D341Med (cell line): ENCODE data around the gene XRN1.
"Not testable (repeated sequence)": the region's sequence is repeated elsewhere in the genome, so short reads cannot be mapped to it uniquely, and the experiment has no call there.

Experiments used
- DNase-seq: peaks from one replicate; pipeline ENCODE4 v3.0.0; 2012; ENCODE audit warnings: low spot score

XRN1 gene

DNA sequence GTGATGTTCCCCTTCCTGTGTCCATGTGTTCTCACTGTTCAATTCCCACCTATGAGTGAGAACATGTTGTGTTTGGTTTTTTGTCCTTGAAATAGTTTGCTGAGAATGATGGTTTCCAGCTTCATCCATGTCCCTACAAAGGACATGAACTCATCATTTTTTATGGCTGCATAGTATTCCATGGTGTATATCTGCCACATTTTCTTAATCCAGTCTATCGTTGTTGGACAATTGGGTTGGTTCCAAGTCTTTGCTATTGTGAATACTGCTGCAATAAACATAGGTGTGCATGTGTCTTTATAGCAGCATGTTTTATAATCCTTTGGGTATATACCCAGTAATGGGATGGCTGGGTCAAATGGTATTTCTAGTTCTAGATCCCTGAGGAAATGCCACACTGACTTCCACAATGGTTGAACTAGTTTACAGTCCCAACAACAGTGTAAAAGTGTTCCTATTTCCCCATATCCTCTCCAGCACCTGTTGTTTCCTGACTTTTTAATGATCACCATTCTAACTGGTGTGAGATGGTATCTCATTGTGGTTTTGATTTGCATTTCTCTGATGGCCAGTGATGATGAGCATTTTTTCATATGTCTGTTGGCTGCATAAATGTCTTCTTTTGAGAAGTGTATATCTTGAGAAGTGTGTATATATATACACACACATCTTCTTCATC, 123.4 kb downstream of the XRN1 start:
- not testable (repeated sequence) for DNase-seq

GRCh38 chr3:142319912-142320311, 127.9 kb downstream of the XRN1 start:
- DNase-seq: no peak

GRCh38 chr3:142319094-142319493, 128.7 kb downstream of the XRN1 start:
- no peak for DNase-seq

DNA sequence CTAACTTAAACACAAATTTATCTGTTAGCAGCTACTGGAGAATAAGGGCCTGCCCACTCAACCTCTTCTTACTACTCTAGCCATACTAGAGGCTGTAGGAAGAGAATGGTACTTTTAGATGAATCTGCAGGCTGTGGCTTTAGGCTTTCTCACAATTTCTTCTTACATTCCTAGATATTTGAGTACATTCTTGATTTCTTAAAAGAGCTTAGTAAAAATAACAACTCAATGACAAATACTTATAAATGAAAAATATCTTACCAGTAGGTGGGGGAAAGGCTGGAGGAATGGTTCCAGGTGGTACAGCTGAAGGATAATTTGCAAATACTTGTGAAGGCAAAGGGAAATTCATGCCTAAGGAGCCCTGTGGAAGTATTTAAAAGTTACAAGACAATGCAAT, 129.5 kb downstream of the XRN1 start:
- no peak for DNase-seq

GRCh38 chr3:142315978-142316388, 131.9 kb downstream of the XRN1 start:
- not testable (repeated sequence) for DNase-seq

DNA sequence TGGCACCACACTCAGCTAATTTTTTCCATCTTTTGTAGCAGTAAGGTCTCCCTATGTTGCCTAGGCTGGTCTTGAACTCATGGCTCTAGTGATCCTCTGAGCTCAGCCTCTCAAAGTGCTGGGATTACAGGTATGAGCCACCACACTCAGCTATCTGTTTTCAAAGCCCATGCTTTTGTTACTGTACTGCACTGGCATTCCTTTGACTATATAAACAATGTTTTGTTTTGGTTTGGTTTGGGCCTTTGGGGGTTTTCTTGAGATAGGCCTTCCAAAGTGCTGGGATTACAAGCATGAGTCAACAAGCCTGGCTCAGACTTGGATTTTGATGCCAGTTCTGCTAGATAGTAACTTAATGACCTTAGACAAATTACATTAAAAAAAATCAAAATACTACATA, 132.8 kb downstream of the XRN1 start:
- no peak for DNase-seq

DNA sequence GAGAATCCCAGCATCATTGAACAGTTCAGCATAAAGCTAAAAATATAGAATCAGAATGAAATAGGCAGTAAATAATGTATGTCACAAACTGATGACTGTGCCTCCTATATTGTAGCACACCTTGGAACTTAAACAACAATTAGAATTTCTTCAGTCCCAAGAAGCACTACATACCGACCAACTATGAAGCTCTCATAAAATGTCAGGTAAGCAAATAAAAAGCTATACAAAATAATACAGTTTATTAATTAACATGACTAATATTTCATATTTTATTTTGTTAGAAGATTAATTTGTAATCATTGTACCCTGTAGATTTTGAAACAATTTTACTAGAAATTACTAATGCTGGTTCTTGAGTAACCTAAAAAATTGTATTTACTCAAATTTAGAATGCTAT, 137.4 kb downstream of the XRN1 start:
- no peak for DNase-seq

GRCh38 chr3:142302847-142303246, 145.0 kb downstream of the XRN1 start:
- DNase-seq: not testable (repeated sequence)

GRCh38 chr3:142298626-142299025, 149.2 kb downstream of the XRN1 start:
- no peak for DNase-seq

DNA sequence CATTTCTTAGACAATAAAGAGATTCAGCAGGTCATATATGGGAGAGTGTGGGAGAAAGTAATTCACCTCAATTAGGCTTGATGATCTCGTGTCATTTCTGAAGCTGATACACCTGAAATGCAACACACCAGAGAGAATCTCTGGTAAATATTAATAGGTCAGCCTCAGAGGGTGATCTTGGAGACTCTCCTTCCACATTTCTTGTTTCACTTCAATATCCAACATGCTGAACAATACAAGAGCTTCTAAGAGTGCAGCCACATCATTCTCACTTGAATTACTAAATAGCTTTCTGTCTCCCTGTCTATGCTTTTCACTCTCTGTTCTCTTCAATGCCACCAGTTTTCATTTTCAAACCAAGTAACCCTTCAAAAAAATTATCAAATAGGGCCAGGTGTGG, 151.3 kb downstream of the XRN1 start:
- no peak for DNase-seq

GRCh38 chr3:142287866-142288638, 159.8 kb downstream of the XRN1 start:
- DNase-seq: no peak

DNA sequence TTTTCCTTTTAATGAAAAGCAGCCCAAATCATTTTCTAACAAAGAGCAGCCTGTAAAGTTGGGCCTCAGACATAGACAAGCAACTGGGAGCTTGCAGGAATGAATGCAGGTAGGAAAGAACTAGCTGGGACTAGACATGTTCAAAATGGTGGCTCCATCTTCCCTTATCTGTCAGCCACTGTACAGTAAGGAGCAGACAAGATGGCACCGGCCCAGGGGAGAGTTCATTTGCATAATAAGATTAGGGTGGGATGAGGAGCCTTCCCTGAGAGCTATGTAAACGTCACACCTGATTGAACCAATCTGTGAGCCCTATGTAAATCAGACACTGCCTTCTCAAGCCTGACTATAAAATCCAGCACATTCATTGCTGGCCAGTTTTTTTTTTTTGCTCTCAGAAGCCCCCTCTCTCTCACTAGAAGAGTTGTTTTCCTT, 162.7 kb downstream of the XRN1 start:
- DNase-seq: no peak

- no peak for DNase-seq
Observed at GRCh38 chr3:142282503-142282902, 165.3 kb downstream of the XRN1 start.

DNA sequence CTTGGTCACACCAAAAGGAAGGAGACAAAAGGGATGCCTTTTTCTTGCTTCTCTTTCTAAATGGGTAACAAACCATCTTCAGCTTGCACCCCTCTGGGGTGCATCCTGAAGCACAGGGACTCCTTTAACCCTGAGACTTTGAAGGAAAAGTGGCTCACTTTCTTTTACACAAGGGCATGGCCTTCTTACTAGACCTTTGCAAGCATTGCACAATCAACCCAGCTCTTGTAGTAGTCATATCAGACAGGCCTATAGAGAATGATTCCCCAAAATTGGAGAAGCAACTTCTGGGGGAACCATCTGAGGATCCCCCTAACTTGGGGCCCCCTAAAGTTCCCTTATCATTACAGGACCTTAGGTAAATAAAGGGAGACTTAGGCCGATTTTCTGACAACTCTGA, 166.4 kb downstream of the XRN1 start:
- no peak for DNase-seq

- peak; percentile 81 for DNase-seq
Observed at GRCh38 chr3:142279965-142280590, 167.8 kb downstream of the XRN1 start.

DNA sequence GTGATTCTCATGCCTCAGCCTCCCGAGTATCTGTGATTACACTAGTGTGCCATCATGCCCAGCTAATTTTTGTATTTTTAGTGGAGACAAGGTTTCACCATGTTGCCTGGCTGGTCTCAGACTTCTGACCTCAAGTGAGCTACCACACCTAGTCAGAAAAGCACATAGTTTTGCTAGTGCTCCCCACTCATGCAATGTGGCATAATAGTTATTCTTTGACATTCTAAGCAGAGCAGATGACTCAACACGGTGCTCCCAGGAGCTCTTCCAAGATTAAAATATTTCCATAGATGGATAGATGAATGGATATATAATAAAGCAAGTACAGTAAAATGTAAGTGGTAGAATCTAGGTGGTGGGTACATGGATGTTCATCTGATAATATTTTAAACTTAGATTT, 169.4 kb downstream of the XRN1 start:
- no peak for DNase-seq

DNA sequence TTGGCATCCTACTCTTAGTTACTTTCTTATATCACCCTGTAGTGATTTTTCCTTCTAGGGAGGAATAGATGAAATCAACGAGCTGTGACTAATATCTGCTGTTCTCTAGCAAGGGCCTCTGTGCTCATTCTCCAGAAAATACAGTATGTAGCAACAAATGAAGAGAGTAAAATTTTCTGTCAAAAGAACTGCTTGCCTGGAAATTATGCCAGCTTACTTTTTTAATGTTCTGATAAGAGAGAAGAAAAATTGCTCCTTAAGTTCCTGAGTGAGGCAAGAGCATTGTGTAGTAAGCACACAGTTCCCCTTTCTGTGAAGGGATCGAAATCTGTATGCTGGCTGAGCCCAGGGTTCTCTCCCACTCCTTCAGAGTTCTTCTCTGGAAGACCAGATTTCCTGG, 171.1 kb downstream of the XRN1 start:
- no peak for DNase-seq

GRCh38 chr3:142275856-142276255, 172.0 kb downstream of the XRN1 start:
- DNase-seq: no peak

- no peak for DNase-seq
Observed at GRCh38 chr3:142274908-142275307, 172.9 kb downstream of the XRN1 start.

- DNase-seq: peak; percentile 65
Observed at GRCh38 chr3:142273501-142273900, 174.3 kb downstream of the XRN1 start.

- DNase-seq: no peak
Observed at GRCh38 chr3:142272200-142272891, 175.5 kb downstream of the XRN1 start.

DNA sequence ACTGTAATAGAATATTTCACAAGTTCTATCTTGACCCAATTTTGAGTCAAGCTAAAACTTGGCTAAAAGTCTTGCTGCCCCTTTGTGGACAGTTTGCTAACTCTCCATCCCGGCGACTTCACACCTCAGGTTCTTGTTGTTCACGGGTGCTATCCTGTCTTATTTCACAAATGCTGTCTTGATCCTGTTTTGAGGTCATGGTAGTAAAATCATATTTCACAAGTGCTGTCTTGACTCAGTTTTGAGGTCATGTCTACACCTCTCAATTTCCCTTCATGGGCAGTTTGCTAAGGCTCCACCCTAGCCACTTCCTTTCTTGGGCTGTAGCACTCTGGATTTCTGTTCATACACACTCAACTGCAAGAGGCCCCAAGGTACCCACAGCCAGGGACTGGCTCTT, 177.4 kb downstream of the XRN1 start:
- no peak for DNase-seq

GRCh38 chr3:142269767-142270166, 178.1 kb downstream of the XRN1 start:
- DNase-seq: no peak
